Mucosa of stomach (tissue), 1 donor: Measurements from ENCODE around the gene ATP5ME.
"Not testable (repeated sequence)": the region's sequence is repeated elsewhere in the genome, so short reads cannot be mapped to it uniquely, and the experiment has no call there.

Source experiments
- H3K27me3 ChIP-seq: one replicate; pipeline ENCODE4 v1.7.0; 2013; ENCODE audit warnings: mild to moderate bottlenecking, low read length; ENCODE audit not compliant: control insufficient read depth, insufficient read depth
- H3K36me3 ChIP-seq: one replicate; pipeline ENCODE4 v1.7.0; 2013; ENCODE audit warnings: low read length; ENCODE audit not compliant: control insufficient read depth, insufficient read depth
- H3K4me1 ChIP-seq: one replicate; pipeline ENCODE4 v1.7.0; 2013; ENCODE audit warnings: mild to moderate bottlenecking, low read length; ENCODE audit not compliant: control insufficient read depth, insufficient read depth
- H3K4me3 ChIP-seq: one replicate; pipeline ENCODE4 v1.7.0; 2013; ENCODE audit warnings: low read length
- H3K9ac ChIP-seq: one replicate; pipeline ENCODE4 v1.7.0; 2013; ENCODE audit warnings: mild to moderate bottlenecking, low read length, moderate library complexity
- H3K9me3 ChIP-seq: one replicate; pipeline ENCODE4 v1.7.0; 2013; ENCODE audit warnings: mild to moderate bottlenecking, low read length, moderate library complexity; ENCODE audit not compliant: control insufficient read depth
- donor health status: Pancreatic carcinoma.

Gene ATP5ME

DNA sequence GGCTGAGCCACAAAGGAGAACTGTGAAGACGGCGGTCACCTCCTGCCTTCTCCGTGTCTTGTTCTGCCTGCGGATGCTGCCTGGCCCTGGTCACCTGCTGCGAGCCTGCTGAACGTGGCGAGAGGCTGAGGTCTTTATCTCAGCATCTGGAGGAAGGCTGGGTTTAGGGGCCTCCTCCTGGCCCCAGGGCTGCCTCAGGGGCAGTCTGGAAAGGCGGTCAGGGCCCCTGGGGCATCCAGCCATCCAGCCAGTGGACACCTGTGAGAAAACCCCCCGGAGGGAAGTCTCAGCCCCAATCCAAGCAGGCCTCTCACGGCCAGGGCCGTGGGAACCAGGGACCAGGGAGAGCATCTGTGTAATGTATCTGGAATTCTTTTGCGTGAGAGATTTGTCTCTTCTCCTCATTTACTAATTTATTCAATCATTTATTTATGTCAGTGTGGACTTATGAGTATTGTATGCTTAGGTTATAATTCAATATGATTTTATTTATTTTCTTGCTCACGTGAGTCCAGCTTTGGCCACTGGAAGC is 37.4 kb downstream of the ATP5ME start:
- H3K9ac ChIP-seq = no peak overlapping the region
- H3K9me3 ChIP-seq = no peaks in the 10 kb centered on the region
- H3K27me3 ChIP-seq = peaks cover 6% of the 10 kb centered on the region
- H3K4me3 ChIP-seq = no peak overlapping the region
- H3K36me3 ChIP-seq = no peaks in the 10 kb centered on the region
- H3K4me1 ChIP-seq = no peaks in the 10 kb centered on the region

DNA sequence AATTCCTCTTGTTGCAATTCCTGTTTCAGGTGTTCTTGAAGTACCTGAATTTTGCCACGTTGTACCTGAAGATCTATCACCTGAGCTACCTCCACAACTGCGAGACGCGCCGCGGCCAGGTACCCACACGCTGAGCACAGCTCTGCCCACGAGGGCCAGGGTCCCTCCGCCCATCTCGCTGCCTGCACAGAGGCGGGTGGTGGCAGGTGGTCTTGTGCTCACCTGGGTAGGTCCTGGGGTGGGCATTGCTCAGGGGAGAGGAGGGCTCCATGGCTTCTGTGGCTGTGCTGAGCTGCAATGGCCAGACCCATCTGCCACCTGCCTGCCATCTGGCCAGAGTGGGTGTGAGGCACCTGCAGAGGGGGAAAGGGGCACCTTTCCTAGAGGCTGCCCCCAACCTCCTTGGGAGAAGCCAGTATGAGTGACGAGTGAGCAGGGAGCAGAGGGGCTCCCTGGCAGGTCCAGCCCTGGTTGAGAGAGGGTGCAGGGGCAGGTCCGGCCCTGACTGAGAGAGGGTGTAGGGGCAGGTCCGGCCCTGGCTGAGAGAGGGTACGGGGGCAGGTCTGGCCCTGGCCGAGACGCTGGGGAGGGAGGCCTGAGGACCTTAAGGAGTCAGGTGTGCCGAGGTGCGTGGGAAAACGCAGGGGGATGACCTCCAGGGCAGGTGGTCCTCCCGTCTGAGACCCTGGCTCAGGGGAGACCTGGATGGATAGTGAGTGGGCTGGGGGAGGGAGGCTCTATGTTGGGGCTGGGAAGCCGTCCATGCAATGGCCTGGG is 38.0 kb downstream of the ATP5ME start:
- no peaks in the 10 kb centered on the region for H3K36me3 ChIP-seq
- no peaks in the 10 kb centered on the region for H3K9me3 ChIP-seq
- no peaks in the 10 kb centered on the region for H3K4me1 ChIP-seq
- H3K4me3 ChIP-seq = no peak overlapping the region
- H3K27me3 ChIP-seq = peaks cover 6% of the 10 kb centered on the region
- H3K9ac ChIP-seq = no peak overlapping the region

DNA sequence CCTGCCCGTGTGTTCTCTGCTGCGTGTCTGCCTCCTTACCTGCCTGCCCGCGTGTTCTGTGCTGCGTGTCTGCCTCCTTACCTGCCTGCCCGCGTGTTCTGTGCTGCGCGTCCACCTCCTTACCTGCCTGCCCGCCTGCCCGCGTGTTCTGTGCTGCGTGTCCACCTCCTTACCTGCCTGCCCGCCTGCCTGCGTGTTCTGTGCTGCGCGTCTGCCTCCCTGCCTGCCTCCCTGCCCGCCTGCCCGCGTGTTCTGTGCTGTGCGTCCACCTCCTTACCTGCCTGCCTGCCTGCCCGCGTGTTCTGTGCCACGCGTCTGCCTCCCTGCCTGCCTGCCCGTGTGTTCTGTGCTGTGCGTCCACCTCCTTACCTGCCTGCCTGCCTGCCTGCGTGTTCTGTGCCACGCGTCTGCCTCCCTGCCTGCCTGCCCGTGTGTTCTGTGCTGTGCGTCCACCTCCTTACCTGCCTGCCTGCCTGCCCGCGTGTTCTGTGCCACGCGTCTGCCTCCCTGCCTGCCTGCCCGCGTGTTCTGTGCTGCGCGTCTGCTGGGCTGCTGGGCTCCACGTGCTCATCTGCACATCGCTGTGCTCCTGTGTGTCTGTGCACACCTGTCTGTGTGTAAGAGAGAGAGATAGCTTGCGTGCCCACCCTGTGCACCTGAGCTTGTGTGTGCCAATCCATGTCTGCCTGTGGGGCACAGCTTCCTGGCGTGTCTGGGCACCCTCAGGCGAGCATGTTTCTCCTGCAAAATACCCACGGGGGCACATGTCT is 38.8 kb downstream of the ATP5ME start:
- not testable (repeated sequence) for H3K27me3 ChIP-seq, H3K36me3 ChIP-seq, H3K9me3 ChIP-seq, H3K9ac ChIP-seq, H3K4me3 ChIP-seq, H3K4me1 ChIP-seq

DNA sequence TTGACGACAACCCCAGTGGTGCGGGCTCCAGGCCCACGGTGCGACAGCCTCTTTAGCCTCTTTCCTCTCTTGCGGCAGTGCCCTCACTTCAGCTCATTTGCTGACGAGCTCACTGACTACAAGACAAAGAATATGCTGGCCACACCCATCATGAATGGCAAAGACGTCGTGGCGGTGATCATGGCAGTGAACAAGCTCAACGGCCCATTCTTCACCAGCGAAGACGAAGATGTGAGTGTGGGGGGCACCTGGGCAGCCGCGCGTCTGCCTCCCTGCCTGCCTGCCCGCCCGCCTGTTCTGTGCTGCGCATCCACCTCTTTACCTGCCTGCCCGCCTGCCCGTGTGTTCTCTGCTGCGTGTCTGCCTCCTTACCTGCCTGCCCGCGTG is 39.5 kb downstream of the ATP5ME start:
- Histone ChIP-seq H3K9ac (no peak overlapping the region), H3K4me1 (no peaks in the 10 kb centered on the region), H3K36me3 (no peaks in the 10 kb centered on the region), H3K27me3 (peaks cover 6% of the 10 kb centered on the region), H3K9me3 (no peaks in the 10 kb centered on the region), H3K4me3 (no peak overlapping the region)

DNA sequence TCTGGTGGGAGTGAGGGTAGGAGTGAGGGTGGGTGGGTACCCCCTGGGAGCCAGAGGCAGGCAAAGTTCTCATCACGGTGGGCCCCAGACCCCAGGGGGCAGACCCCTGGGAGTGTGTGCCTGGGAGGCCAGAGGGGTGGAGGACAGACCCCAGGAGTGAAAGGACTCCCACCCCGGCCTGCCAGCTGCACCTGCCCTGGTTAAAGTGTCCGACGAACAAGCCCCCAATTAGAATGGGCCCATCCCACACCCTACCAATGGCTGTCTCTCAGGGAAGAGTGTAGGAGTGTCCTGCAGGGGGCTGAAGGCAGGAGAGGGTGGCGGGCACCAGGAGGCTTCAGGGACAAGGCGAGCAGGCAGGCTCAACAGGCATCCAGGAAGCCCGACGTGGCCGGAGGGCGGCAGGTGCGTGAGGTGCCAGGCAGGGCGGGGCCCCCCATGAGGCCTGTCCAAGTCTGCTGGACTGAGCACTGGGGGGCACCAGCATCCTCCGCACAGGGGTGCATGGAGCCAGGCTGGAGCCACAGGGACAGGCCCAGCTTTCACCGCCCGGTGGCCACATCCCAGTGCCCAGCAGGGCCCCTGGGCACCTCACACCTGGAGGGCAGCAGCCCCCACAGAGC is 40.0 kb downstream of the ATP5ME start:
- Histone ChIP-seq H3K9ac (no peak overlapping the region), H3K4me1 (no peaks in the 10 kb centered on the region), H3K27me3 (peaks cover 6% of the 10 kb centered on the region), H3K4me3 (no peak overlapping the region), H3K9me3 (no peaks in the 10 kb centered on the region), H3K36me3 (no peaks in the 10 kb centered on the region)

DNA sequence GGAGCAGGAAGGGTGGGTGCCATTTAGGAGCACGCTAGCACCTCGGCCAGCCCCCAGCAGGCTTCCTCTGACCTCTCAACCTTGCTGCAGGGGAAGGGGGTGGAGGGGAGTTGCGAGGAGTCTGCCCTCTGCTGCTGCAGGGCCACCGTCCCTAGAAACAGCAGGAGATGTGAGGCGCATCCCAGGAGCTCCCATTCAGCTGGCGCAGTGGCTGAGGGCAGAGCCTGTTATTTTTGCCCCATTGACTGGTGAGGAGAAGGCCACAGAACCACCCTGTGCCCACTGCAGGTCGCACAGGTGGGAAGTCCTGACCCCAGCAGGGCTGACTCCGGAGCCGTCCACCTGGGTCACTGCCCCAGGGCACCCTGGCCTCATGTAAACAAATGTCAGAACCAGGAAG is 40.7 kb downstream of the ATP5ME start:
- peaks cover 7% of the 10 kb centered on the region for H3K27me3 ChIP-seq
- no peak overlapping the region for H3K4me3 ChIP-seq
- H3K9me3 ChIP-seq = no peaks in the 10 kb centered on the region
- H3K36me3 ChIP-seq = no peaks in the 10 kb centered on the region
- H3K4me1 ChIP-seq = no peaks in the 10 kb centered on the region
- no peak overlapping the region for H3K9ac ChIP-seq

DNA sequence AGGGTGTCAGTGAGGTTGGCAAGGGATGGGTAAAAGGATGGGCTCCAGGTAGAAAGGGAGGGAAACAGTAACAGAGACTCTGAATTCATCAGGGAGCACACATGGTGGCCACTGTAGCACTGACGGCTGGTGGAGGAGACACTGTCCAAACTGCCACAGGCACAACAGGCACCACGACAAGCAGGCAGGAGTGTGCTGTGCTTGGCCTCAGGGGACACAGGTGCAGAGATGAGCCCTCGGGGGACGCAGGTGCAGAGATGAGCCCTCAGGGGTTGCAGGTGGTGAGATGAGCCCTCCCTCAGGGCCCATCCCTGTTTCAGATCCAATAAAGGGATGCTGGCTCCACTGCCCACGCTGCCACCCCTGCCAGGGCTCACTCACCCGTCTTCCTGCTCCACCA is 41.1 kb downstream of the ATP5ME start:
- Histone ChIP-seq H3K9me3 (no peaks in the 10 kb centered on the region), H3K9ac (no peak overlapping the region), H3K36me3 (no peaks in the 10 kb centered on the region), H3K4me3 (no peak overlapping the region), H3K27me3 (peaks cover 6% of the 10 kb centered on the region), H3K4me1 (no peaks in the 10 kb centered on the region)

DNA sequence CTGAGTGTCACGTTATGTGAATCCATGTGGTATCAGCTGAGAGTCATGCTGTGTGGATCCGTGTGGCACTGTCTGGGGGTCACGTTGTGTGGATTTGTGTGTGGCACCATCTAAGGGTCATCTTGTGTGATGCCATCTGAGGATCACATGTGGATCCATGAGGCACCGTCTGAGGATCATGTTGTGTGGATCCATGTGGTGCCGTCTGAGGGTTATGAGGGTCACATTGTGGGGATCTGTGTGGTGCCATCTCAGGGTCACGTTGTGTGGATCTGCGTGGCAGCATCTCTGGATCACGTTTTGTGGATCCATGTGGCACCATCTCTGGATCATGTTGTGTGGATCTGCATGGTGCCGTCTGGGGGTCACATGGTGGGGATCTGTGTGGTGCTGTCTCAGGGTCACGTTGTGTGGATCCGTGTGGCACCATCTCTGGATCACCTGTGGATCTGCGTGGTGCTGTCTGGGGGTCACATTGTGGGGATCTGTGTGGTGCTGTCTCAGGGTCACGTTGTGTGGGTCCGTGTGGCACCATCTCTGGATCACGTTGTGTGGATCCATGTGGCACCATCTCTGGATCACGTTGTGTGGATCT is 41.8 kb downstream of the ATP5ME start:
- Histone ChIP-seq H3K27me3 (peaks cover 4% of the 10 kb centered on the region), H3K36me3 (no peaks in the 10 kb centered on the region), H3K9ac (no peak overlapping the region), H3K9me3 (no peaks in the 10 kb centered on the region), H3K4me1 (no peaks in the 10 kb centered on the region), H3K4me3 (no peak overlapping the region)

DNA sequence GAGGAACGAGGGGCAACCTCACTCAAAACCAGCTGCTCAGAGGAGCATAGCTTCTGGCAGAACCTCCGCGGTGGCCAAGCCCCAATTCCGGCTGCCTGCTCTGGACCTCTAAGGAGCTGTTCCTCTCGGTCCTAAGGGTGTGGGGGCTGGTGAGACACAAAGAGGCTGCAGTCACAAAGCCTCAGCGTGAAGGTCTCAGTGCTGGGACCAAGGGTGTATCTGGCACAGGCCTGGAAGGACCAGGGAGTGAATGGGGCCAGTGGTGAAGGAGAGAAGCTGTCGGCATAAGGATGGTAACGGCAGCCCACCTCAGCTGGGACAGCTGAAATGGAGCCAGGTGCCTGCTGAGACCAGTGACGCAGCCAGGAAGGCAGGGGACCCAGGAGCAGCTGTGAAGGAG is 43.4 kb downstream of the ATP5ME start:
- Histone ChIP-seq H3K4me3 (no peak overlapping the region), H3K36me3 (no peaks in the 10 kb centered on the region), H3K9ac (no peak overlapping the region), H3K27me3 (peaks cover 4% of the 10 kb centered on the region), H3K4me1 (no peaks in the 10 kb centered on the region), H3K9me3 (no peaks in the 10 kb centered on the region)

DNA sequence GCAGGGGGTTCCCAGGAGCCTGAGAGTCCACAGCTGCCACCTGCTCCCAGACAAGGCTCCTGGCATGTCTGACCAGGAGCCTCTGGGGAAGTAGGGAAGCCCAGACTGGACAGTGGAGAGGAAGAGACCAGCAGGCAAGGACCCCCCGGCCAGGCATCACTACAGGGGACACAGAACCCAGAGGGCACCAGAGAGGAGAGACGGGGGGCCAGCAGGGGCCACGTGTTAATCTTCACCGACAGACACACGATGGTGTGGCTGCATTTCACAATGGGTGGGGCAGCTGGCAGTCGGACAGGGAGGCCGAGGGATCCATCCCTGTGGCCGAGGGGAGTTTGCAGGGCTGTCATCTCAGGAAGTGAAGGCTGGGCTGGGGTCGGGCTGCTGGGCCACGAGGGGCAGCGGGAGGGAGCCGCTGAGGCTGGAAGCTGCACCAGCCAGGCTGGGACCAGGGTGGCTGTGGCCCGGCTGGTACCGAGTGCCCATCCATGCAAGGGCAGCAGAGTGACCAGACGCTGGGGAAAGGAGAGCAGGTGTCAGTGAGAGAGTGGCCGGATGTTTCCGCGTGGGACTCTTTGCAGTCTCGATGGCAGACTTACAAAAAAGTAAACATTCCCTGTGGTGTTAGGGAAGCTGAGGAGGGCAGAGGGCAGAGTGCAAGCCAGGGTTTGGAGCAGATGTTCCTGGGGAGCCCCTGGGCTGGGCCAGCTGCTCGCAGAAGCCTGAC is 44.0 kb downstream of the ATP5ME start:
- no peak overlapping the region for H3K9ac ChIP-seq
- H3K9me3 ChIP-seq = no peaks in the 10 kb centered on the region
- peaks cover 4% of the 10 kb centered on the region for H3K27me3 ChIP-seq
- no peaks in the 10 kb centered on the region for H3K36me3 ChIP-seq
- H3K4me3 ChIP-seq = no peak overlapping the region
- no peaks in the 10 kb centered on the region for H3K4me1 ChIP-seq

DNA sequence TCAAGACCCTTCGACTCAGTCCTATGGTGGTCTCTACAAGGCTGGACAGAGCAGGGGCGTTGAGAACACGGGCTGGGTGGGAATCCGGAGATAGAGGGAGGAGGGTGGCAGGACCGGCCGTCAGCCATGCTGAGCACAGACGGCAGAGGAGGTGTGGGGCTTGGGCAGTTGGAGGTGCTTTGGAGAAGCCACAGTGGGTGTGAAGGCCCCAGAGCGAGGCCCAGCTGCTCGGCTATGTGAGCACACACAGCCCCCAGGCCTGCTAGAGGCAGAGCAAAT is 44.5 kb downstream of the ATP5ME start:
- Histone ChIP-seq H3K9me3 (no peaks in the 10 kb centered on the region), H3K9ac (no peak overlapping the region), H3K4me3 (no peak overlapping the region), H3K36me3 (no peaks in the 10 kb centered on the region), H3K4me1 (no peaks in the 10 kb centered on the region), H3K27me3 (peaks cover 4% of the 10 kb centered on the region)
